GM20431 (cell line): ENCODE data around the gene FAM53A.

Source experiments
- in situ Hi-C: fragments of 300-500 bp; cut with MseI, MboI; formaldehyde crosslinking; loops from one replicate; pipeline ENCODE4 v1.15.0; 2020; ENCODE audit warnings: low sequenced_read_pairs; ENCODE audit not compliant: unreplicated experiment

Gene FAM53A

GRCh38 chr4:1663549-1663948 lies 20.6 kb downstream of the FAM53A start:
- in situ Hi-C loops = no loop called here

- in situ Hi-C loops = no loop called here
Observed at GRCh38 chr4:1661695-1662094, 22.4 kb downstream of the FAM53A start.

GRCh38 chr4:1660948-1661677 lies 23.0 kb downstream of the FAM53A start:
- in situ Hi-C loops = no loop called here

GRCh38 chr4:1659104-1660043 lies 24.7 kb downstream of the FAM53A start:
- in situ Hi-C loops = no loop called here

GRCh38 chr4:1658581-1658980 lies 25.5 kb downstream of the FAM53A start:
- in situ Hi-C loops = no loop called here

- in situ Hi-C loops = no loop called here
Observed at GRCh38 chr4:1658146-1658545, 26.0 kb downstream of the FAM53A start.

- in situ Hi-C loops = no loop called here
Observed at GRCh38 chr4:1656986-1657385, 27.1 kb downstream of the FAM53A start.

GRCh38 chr4:1656132-1656531 lies 28.0 kb downstream of the FAM53A start:
- in situ Hi-C loops = no loop called here

GRCh38 chr4:1655676-1656075 lies 28.4 kb downstream of the FAM53A start:
- in situ Hi-C loops = no loop called here

- in situ Hi-C loops = no loop called here
Observed at GRCh38 chr4:1655081-1655480, 29.0 kb downstream of the FAM53A start.

GRCh38 chr4:1654216-1654955 lies 29.7 kb downstream of the FAM53A start:
- in situ Hi-C loops = no loop called here

- in situ Hi-C loops = no loop called here
Observed at GRCh38 chr4:1653776-1654175, 30.3 kb downstream of the FAM53A start.

GRCh38 chr4:1652088-1652487 lies 32.0 kb downstream of the FAM53A start:
- in situ Hi-C loops = no loop called here

- in situ Hi-C loops = no loop called here
Observed at GRCh38 chr4:1651609-1652008, 32.5 kb downstream of the FAM53A start.

- in situ Hi-C loops = no loop called here
Observed at GRCh38 chr4:1648962-1649361, 35.2 kb downstream of the FAM53A start.

- in situ Hi-C loops = no loop called here
Observed at GRCh38 chr4:1647432-1647831, 36.7 kb downstream of the FAM53A start.

- in situ Hi-C loops = no loop called here
Observed at GRCh38 chr4:1646690-1647089, 37.4 kb downstream of the FAM53A start.

GRCh38 chr4:1644891-1645657 lies 39.0 kb downstream of the FAM53A start:
- in situ Hi-C loops = no loop called here

- in situ Hi-C loops = no loop called here
Observed at GRCh38 chr4:1643971-1644735, 40.0 kb downstream of the FAM53A start.
